ENCODE data around the gene COMMD8.

The COMMD8 gene

DNA sequence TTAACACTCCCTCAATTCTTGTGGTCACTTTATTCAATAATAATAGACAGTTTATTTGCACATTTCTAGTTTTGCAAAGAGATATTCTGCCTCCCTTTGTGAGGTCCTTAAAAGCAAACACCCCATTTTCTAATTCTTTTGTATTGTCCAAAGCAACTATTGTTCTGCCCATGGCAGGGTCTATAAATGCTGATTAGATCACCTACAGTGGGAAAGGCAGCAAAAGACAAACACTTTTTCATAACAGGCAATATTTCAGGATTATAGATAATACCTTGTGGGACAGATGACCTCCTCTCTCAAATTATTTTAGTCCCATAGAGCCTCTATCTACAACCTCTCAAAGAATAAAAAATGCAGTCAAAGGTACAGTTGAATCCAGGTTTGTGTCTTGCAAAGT is 28.6 kb downstream of the COMMD8 start:
- Histone ChIP-seq H4K20me1 (ENCODE audit: insufficient read depth, low read length) (no peaks in the 10 kb centered on the region), H3K4me1 (ENCODE audit: low read length) (no peaks in the 10 kb centered on the region), H3K9me2 (replicated peaks; ENCODE audit: insufficient read depth, low read length) (no peaks in the 10 kb centered on the region), H3K4me3 (ENCODE audit: low read length) (no peak overlapping the region), H3K4me2 (ENCODE audit: low read depth, low read length) (no peak overlapping the region), H3K9me3 (replicated peaks; ENCODE audit: insufficient read depth, low read length) (no peaks in the 10 kb centered on the region), H2AFZ (ENCODE audit: low read length) (no peak overlapping the region), H3K9ac (ENCODE audit: low read length) (no peak overlapping the region), H3K27ac (ENCODE audit: low read length) (no peak overlapping the region), H3K79me2 (ENCODE audit: low read length) (no peaks in the 10 kb centered on the region), H3F3A (ENCODE audit: insufficient read depth, low read length) (no peaks in the 10 kb centered on the region), H3K27me3 (replicated peaks; ENCODE audit: insufficient read depth, low read length) (no peaks in the 10 kb centered on the region), H3K36me3 (replicated peaks; ENCODE audit: insufficient read depth, low read length) (no peaks in the 10 kb centered on the region)
- TF ChIP-seq EZH2 (optimal IDR thresholded peaks at IDR 0.05; ENCODE audit: low read depth, low read length) (no peak), EZH2phosphoT487 (IDR thresholded peaks at IDR 0.05; ENCODE audit: low read length) (no peak)
- TF ChIP-seq, protein P1, sequence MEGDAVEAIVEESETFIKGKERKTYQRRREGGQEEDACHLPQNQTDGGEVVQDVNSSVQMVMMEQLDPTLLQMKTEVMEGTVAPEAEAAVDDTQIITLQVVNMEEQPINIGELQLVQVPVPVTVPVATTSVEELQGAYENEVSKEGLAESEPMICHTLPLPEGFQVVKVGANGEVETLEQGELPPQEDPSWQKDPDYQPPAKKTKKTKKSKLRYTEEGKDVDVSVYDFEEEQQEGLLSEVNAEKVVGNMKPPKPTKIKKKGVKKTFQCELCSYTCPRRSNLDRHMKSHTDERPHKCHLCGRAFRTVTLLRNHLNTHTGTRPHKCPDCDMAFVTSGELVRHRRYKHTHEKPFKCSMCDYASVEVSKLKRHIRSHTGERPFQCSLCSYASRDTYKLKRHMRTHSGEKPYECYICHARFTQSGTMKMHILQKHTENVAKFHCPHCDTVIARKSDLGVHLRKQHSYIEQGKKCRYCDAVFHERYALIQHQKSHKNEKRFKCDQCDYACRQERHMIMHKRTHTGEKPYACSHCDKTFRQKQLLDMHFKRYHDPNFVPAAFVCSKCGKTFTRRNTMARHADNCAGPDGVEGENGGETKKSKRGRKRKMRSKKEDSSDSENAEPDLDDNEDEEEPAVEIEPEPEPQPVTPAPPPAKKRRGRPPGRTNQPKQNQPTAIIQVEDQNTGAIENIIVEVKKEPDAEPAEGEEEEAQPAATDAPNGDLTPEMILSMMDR (IDR thresholded peaks at IDR 0.05; ENCODE audit: low read length) = no peak
- no peak for DNase-seq

DNA sequence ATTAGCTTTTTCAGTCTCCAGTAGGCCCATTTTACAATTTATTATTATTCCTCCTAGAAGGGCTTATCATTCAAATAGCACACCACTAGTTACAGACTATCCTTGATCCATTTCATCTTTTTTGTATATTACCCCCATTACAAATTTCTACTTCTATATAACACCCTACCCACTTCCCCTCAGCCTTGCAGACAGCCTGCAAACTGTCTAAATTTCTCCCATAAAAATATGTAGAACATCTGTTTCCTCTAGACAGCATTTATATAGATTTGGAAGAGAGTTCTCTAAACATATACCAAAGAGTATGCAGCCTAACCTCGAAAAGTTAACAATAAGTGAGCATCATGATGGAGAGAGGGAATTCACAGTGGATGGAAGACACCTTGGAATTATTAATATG is 30.8 kb downstream of the COMMD8 start:
- Histone ChIP-seq H3K36me3 (replicated peaks; ENCODE audit: insufficient read depth, low read length) (no peaks in the 10 kb centered on the region), H4K20me1 (ENCODE audit: insufficient read depth, low read length) (no peaks in the 10 kb centered on the region), H3K4me2 (ENCODE audit: low read depth, low read length) (no peak overlapping the region), H3K4me3 (ENCODE audit: low read length) (no peak overlapping the region), H3K9ac (ENCODE audit: low read length) (no peak overlapping the region), H3K4me1 (ENCODE audit: low read length) (no peaks in the 10 kb centered on the region), H2AFZ (ENCODE audit: low read length) (no peak overlapping the region), H3K27me3 (replicated peaks; ENCODE audit: insufficient read depth, low read length) (no peaks in the 10 kb centered on the region), H3K9me3 (replicated peaks; ENCODE audit: insufficient read depth, low read length) (no peaks in the 10 kb centered on the region), H3K79me2 (ENCODE audit: low read length) (no peaks in the 10 kb centered on the region), H3K9me2 (replicated peaks; ENCODE audit: insufficient read depth, low read length) (no peaks in the 10 kb centered on the region), H3K27ac (ENCODE audit: low read length) (no peak overlapping the region), H3F3A (ENCODE audit: insufficient read depth, low read length) (no peaks in the 10 kb centered on the region)
- TF ChIP-seq, protein P1 (IDR thresholded peaks at IDR 0.05; ENCODE audit: low read length) = no peak
- TF ChIP-seq EZH2phosphoT487 (IDR thresholded peaks at IDR 0.05; ENCODE audit: low read length) (no peak), EZH2 (optimal IDR thresholded peaks at IDR 0.05; ENCODE audit: low read depth, low read length) (no peak)
- no peak for DNase-seq

DNA sequence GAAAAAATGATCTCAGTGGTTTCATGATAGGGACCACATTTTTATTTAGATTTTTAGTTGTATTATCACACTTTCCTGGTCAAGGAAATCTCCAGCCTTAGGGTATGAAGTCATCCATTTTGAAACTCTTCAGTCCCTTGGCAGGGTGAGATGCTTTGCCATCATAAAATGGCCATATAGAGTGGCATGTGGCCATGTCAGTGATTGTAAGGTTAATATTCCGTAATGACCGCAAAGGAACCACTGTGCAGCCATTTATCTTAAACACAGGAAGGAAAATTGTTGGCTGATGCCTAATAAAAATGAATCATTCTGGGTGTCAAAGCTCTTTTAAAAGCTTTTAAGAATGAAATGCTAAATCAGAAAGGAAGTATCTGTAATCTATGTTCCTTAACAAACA is 35.6 kb downstream of the COMMD8 start:
- Histone ChIP-seq H3K27ac (ENCODE audit: low read length) (no peak overlapping the region), H4K20me1 (ENCODE audit: insufficient read depth, low read length) (no peaks in the 10 kb centered on the region), H2AFZ (ENCODE audit: low read length) (no peak overlapping the region), H3K9ac (ENCODE audit: low read length) (no peak overlapping the region), H3K36me3 (replicated peaks; ENCODE audit: insufficient read depth, low read length) (no peaks in the 10 kb centered on the region), H3K79me2 (ENCODE audit: low read length) (no peaks in the 10 kb centered on the region), H3K4me1 (ENCODE audit: low read length) (no peaks in the 10 kb centered on the region), H3K9me3 (replicated peaks; ENCODE audit: insufficient read depth, low read length) (no peaks in the 10 kb centered on the region), H3K4me2 (ENCODE audit: low read depth, low read length) (no peak overlapping the region), H3F3A (ENCODE audit: insufficient read depth, low read length) (no peaks in the 10 kb centered on the region), H3K4me3 (ENCODE audit: low read length) (no peak overlapping the region), H3K9me2 (replicated peaks; ENCODE audit: insufficient read depth, low read length) (no peaks in the 10 kb centered on the region), H3K27me3 (replicated peaks; ENCODE audit: insufficient read depth, low read length) (no peaks in the 10 kb centered on the region)
- no peak for DNase-seq
- TF ChIP-seq, protein P1 (IDR thresholded peaks at IDR 0.05; ENCODE audit: low read length) = no peak
- no peak for TF ChIP-seq EZH2phosphoT487 (IDR thresholded peaks at IDR 0.05; ENCODE audit: low read length)
- TF ChIP-seq EZH2 (optimal IDR thresholded peaks at IDR 0.05; ENCODE audit: low read depth, low read length) = no peak

Data from MM.1S (cell line).